ENCODE results near the gene PDE6G.

DNA sequence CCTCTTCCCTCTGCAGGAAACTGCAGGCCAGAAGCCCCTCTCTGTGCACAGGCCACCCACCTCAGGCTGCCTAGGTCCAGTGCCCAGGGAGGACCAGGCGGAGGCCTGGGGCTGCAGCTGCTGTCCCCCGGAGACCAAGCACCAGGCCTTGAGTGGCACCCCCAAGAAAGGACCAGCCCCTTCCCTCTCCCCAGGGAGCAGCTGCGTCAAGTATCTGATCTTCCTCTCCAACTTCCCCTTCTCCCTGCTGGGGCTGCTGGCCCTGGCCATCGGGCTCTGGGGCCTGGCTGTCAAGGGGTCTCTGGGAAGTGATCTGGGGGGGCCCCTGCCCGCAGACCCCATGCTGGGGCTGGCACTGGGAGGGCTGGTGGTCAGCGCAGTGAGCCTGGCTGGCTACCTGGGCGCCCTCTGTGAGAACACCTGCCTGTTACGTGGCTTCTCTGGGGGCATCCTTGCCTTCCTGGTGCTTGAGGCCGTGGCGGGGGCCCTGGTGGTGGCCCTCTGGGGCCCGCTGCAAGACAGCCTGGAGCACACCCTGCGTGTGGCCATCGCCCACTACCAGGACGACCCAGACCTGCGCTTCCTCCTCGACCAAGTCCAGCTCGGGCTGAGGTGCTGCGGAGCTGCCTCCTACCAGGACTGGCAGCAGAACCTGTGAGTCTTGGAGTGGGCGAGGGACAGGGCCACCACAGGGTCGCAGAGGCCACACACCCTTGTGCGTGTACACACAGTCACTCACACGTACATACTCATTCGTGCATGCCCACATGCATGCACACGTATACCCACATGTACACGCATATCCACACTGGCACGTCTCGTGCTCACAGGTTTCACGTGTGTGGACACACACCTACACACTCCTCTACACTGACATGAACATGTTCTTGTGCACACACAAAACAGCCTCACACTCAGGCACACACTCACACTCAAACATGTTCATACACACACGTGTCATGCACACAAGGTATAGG is 11.1 kb downstream of the PDE6G start:
- TF ChIP-seq POLR2AphosphoS5 (IDR thresholded peaks at IDR 0.05; ENCODE audit: low read depth, low read length): no peak
- TF ChIP-seq, protein P1, sequence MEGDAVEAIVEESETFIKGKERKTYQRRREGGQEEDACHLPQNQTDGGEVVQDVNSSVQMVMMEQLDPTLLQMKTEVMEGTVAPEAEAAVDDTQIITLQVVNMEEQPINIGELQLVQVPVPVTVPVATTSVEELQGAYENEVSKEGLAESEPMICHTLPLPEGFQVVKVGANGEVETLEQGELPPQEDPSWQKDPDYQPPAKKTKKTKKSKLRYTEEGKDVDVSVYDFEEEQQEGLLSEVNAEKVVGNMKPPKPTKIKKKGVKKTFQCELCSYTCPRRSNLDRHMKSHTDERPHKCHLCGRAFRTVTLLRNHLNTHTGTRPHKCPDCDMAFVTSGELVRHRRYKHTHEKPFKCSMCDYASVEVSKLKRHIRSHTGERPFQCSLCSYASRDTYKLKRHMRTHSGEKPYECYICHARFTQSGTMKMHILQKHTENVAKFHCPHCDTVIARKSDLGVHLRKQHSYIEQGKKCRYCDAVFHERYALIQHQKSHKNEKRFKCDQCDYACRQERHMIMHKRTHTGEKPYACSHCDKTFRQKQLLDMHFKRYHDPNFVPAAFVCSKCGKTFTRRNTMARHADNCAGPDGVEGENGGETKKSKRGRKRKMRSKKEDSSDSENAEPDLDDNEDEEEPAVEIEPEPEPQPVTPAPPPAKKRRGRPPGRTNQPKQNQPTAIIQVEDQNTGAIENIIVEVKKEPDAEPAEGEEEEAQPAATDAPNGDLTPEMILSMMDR (IDR thresholded peaks at IDR 0.05): no peak
- TF ChIP-seq REST (IDR thresholded peaks at IDR 0.05; ENCODE audit: insufficient read depth in 1 of 2, low read depth in 2 of 2, low read length in 1 of 2): no peak
- no peak for TF ChIP-seq SIN3A (IDR thresholded peaks at IDR 0.05; ENCODE audit: borderline replicate concordance, insufficient read depth, low read depth, low read length)
- no peak for TF ChIP-seq TCF7L2 (IDR thresholded peaks at IDR 0.05; ENCODE audit: low read depth, low read length)
